Renal pelvis (tissue), 4 donors: ENCODE data around the gene RNF125. TPM values are rescaled to one million over a fixed set of nuclear protein-coding genes. Genes with fewer than 3 reads are reported as not detected.
"Not testable (repeated sequence)": the region's sequence is repeated elsewhere in the genome, so short reads cannot be mapped to it uniquely, and the experiment has no call there.

Source experiments
- DNase-seq: peaks from one replicate; pipeline ENCODE4 v3.0.0-alpha.2; 2013
- polyA plus RNA-seq, 3 donors: library from polyadenylated mRNA; unstranded; fragments of 120-200 nt; gene quantifications; one replicate each; pipeline ENCODE4 v1.2.1, GENCODE V29; 2013; ENCODE audit not compliant: insufficient read length in 3 of 3

RNF125 gene
- polyA plus RNA-seq, 3 donors = 1.9 to 2.1 (median 2.0) TPM

GRCh38 chr18:32086881-32087280 lies 68.3 kb downstream of the RNF125 start:
- no peak for DNase-seq

DNA sequence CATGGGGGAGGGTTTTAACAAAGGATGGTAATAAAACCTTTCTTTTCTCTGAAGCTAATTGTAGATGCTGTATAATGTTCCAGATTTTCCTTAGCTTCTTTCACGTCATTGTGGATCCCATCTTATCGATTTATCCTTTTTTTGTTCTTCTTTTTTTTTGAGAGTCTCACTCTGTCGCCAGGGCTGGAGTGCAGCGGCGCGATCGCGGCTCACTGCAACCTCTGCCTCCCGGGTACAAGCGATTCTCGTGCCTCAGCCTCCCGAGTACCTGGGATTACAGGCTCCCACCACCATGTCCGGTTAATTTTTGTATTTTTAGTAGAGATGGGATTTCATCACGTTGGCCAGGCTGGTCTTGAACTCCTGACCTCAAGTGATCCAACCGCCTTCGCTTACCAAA lies 72.2 kb downstream of the RNF125 start:
- DNase-seq = not testable (repeated sequence)

GRCh38 chr18:32091325-32091723 lies 72.7 kb downstream of the RNF125 start:
- no peak for DNase-seq

DNA sequence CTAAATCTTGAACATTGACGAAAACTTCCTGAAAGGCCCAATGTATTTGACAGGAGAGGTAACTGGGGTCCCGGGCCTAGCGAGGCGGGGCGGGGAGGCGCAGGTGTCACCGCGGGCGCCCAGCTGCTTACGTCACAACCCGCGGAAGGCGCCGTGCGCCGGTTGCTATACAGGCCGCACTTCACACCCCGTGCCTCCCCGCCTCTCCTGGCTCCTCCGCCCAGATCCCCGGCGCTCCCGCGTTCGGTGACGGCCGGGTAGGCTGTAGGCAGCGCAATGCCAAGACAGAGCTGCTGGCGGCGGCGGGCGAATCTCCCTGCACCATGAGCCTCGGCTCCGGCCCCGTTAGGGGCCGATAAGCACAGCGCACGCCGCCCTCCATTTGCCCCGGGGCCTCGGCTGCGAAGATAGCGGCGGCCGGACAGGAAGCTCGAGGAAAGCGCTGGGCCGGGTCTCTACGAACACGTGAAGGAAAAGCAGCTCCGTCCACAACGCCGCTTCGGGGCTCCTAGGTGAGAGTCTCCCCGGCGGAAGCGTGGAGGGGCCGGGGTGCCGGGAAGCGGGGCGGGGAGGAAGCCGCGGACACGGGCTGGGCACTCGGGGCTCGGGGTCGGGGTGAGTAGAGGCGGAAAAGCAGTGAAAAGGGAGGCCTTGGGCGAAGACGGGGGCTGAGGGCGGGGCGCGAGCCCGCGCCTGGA lies 73.2 kb downstream of the RNF125 start, which contains the start of gene RNF138:
TSS of gene RNF138 (plus strand) at position 151 of the 698 bp plus-strand sequence. CDS start 903 bp downstream, outside the sequence.
- DNase-seq = peak; percentile 87

GRCh38 chr18:32092422-32093101 lies 73.9 kb downstream of the RNF125 start:
- DNase-seq = peak; percentile 97

GRCh38 chr18:32093102-32093511 lies 74.5 kb downstream of the RNF125 start:
- DNase-seq = peak; percentile 65

GRCh38 chr18:32093523-32093922 lies 74.9 kb downstream of the RNF125 start:
- peak; percentile 28 for DNase-seq

DNA sequence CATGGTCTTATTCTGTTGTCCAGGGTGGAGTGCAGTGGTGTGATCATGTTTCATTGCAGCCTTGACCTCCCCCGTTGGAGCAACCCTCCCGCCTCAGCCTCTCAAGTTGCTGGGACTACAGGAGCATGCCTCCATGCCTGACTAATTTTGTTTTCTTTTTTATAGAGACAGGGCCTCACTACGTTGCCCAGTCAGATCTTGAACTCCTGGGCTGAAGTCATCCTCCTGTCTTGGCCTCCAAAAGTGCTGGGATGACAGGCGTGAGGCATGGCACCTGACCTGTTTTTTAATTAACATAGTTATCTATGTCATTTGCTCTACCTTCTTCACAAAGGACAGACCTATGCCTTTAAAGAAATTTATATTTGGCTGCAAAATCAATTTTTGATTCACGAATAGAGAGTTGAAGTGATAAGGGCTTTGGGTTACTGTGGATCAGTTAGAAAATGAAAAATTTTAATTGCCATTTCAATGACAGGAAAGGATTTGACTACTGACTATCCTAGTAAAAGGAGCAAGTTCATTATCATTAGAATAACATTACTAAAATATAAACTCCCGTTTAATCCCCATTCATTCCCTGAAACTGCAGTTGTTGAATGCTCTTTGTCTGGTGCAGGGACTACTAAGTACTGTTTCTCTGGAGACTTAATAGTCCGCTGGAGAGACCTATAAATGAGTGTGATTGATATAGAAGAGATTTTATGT lies 76.7 kb downstream of the RNF125 start:
- no peak for DNase-seq

DNA sequence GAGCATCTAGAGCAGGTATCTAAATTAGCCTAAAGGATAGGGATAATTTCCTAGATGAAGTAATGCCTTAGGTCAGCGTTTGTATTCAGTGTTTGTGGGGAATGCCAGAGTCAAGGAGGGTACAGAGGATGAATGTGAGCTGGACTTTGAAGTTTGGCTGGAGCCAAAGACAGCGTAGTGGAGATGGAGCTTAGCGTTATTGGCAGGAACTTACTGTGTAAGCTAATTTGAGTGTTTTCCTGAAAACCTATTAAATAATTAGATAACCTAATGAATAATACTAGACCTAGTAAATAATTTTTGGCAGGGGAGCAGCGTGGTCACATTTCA lies 77.2 kb downstream of the RNF125 start:
- no peak for DNase-seq

GRCh38 chr18:32096946-32097345 lies 78.3 kb downstream of the RNF125 start:
- DNase-seq = no peak

DNA sequence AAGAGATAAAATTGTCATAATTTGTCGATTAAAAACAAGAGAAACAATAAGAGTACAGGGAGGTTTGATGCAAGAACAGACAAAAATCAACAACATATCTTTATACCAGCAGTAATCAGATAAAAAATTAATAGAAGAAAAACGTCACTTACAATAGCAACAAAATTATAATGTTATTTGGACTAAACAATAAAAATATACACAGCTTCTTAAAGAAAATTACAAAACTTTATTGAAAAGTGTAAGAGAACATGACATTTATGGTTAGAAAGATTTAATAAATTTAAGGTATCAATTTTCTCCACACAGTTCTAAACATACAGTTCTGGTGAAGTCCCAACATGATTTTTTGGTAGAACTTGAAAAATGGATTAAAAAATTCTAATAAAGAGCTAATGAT lies 85.9 kb downstream of the RNF125 start:
- DNase-seq = no peak

DNA sequence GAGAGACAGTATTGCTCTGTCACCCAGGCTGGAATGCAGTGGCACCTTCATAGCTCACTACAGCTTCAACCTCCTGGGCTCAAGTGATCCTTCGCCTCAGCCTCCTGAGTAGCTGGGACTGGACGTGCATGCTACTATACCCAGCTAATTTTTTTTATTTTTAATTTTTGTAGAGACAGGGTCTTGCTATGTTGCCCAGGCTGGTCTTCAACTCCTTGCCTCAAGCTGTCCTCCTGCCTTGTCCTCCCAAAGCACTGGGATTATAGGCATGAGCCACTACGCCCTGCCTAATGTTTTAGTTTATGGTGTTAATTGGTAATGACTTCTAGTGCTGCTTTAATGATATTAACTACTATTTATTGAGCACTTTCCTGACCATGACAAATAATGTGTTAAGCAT lies 91.4 kb downstream of the RNF125 start:
- no peak for DNase-seq

GRCh38 chr18:32111706-32112105 lies 93.1 kb downstream of the RNF125 start:
- no peak for DNase-seq

DNA sequence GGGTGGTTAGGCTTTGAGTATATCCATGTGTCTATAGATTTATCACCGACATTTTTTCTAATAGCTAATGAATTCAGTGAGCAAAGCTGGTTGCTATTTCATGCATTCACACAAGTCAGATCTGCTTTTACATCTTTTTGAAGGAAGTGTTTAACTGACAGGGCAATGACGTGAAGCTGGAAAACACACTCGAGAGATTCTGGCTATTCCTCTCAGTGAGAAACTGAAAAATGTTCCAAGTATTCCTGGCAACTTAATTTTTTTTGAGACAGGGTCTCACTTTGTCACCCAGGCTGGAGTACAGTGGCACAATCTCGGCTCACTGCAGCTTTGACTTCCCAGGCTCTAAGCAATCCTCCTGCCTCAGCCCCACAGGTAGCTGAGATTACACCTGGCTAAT lies 94.2 kb downstream of the RNF125 start:
- DNase-seq = no peak

DNA sequence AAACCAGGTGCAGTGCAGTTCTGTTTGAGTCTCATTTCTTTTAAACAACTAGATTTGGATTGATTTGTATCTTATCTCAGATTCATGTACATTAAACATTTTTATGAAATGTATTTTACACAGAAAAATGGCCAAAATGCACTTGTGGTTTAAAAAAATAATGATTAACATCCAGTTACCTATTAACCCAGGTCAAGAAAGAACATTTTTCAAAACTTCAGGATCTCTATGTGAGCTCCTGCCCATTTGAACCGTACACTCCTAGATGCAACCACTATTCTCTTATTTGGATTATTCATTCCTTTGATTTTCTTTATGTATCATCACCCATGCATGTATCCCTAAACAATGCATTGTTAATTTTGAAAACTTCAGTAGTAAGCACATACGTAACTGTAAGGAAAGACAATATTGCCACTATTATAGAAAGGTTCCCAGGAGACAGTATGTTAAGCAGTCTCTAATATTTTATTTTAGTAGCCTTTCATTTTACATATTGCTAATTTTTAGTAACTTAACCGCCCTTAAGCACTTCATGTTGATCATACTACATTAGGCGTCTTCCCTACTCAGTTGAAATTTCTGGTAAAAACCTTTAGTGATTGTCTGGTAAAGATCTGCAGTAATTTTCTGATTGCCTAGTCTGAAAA lies 95.8 kb downstream of the RNF125 start:
- DNase-seq = no peak

- DNase-seq = no peak
Measured at GRCh38 chr18:32122039-32122438, 103.4 kb downstream of the RNF125 start.

Other genes with a start within 250 kb of the RNF125 start
- gene TRAPPC8, start 75.7 kb upstream of the RNF125 start, polyA plus RNA-seq = 10 to 100 TPM; 54.7 to 58.6 (median 55.4) TPM
- gene RNF138, start 73.0 kb downstream of the RNF125 start, polyA plus RNA-seq = 10 to 100 TPM; 52.3 to 60.5 (median 57.1) TPM
- under 1 TPM in 2 of 3 donors, not detected in 1; 0.44 to 0.64 TPM for gene MEP1B, start 171.2 kb downstream of the RNF125 start, polyA plus RNA-seq